ENCODE results near the gene RAD18.

GRCh38 chr3:8983026-8983425 lies 19.8 kb upstream of the RAD18 start:
- TF ChIP-seq CTCF (IDR thresholded peaks at IDR 0.05) (no peak), POLR2A (IDR thresholded peaks at IDR 0.05) (no peak)
